A549 (cell line): ENCODE data around the gene RBM10. TPM values are rescaled to one million over a fixed set of nuclear protein-coding genes. Genes with fewer than 3 reads are reported as not detected.

ENCODE experiments used
- ATAC-seq, 2 experiments: fragments of 200-7000 bp in 1 of 2; fragments of >200 bp in 1 of 2; cut with Nextera tagmentation in 1 of 2; cut with Tn5 transposase in 1 of 2; 3 replicates each; pipeline versions ENCODE4 v1.8.0 to v1.9.1; 2018 to 2020; ENCODE audit warnings: mild to moderate bottlenecking in 1 of 2, moderate library complexity in 1 of 2
- CTCF ChIA-PET: fragments of 300-600 bp; sonication (Branson Sonifier 250); formaldehyde crosslinking; extraction: SDS; loops from one replicate; lab custom pipeline; 2021; ENCODE audit warnings: antibody characterized with exemption, inconsistent platforms; lab: Yijun Ruan, JAX
- POLR2A ChIA-PET: fragments of 350-600 bp; formaldehyde crosslinking; extraction: SDS; loops from one replicate; lab custom pipeline; 2021; ENCODE audit warnings: antibody characterized with exemption, inconsistent platforms; lab: Yijun Ruan, JAX
- DNase-seq, 2 experiments: peaks; one replicate each; pipeline versions ENCODE4 v3.0.0 to v3.0.0-alpha.2; 2011 to 2016; ENCODE audit warnings: low read depth in 1 of 2, low spot score in 1 of 2
- FAIRE-seq: peaks from 2 replicates; lab custom pipeline; 2011; peaks lifted over from hg19 to GRCh38; lab: Jason Lieb, UNC
- H3K27ac ChIP-seq, 2 experiments: fragments of >200 bp; sonication (Bioruptor Twin); formaldehyde crosslinking; 3 replicates each; pipeline ENCODE4 v1.5.1; 2016 to 2017
- H3K4me1 ChIP-seq: fragments of >200 bp; sonication (Bioruptor Twin); formaldehyde crosslinking; 3 replicates; pipeline ENCODE4 v1.6.1; 2016
- H3K4me2 ChIP-seq: fragments of >200 bp; sonication (Bioruptor Twin); formaldehyde crosslinking; 3 replicates; pipeline ENCODE4 v1.6.1; 2016
- H3K4me3 ChIP-seq: fragments of >200 bp; sonication (Bioruptor Twin); formaldehyde crosslinking; 3 replicates; pipeline ENCODE4 v1.5.1; 2016
- H3K9me3 ChIP-seq: fragments of >200 bp; sonication (Bioruptor Twin); formaldehyde crosslinking; 3 replicates; pipeline ENCODE4 v1.6.1; 2016
- CBX2 ChIP-seq: fragments of 200-600 bp; sonication (generic); IDR thresholded peaks from 2 replicates; pipeline ENCODE4 v1.6.1; 2016; ENCODE audit warnings: low read depth, mild to moderate bottlenecking, borderline replicate concordance
- CBX8 ChIP-seq: fragments of 200-600 bp; sonication (generic); IDR thresholded peaks from 2 replicates; pipeline ENCODE4 v1.6.1; 2016
- EHF ChIP-seq: fragments of 250-450 bp; sonication (Bioruptor Pico); IDR thresholded peaks from 2 replicates; pipeline ENCODE4 v1.5.0; 2020; ENCODE audit warnings: mild to moderate bottlenecking
- EP300 ChIP-seq, 2 experiments: fragments of >200 bp; sonication (Bioruptor Twin); formaldehyde crosslinking; IDR thresholded peaks; 2 replicates in 1 of 2; 3 replicates in 1 of 2; pipeline ENCODE4 v1.6.1; 2016 to 2017
- FOSB ChIP-seq: fragments of 250-450 bp; sonication (Bioruptor Pico); IDR thresholded peaks from 2 replicates; pipeline ENCODE4 v1.5.0; 2020; ENCODE audit warnings: mild to moderate bottlenecking, moderate library complexity
- GATA3 ChIP-seq: IDR thresholded peaks from 2 replicates; pipeline ENCODE4 v1.6.1; 2012; ENCODE audit warnings: borderline replicate concordance
- HDAC2 ChIP-seq: fragments of 200-600 bp; sonication (generic); IDR thresholded peaks from 2 replicates; pipeline ENCODE4 v1.6.1; 2016
- HEYL ChIP-seq: fragments of 250-450 bp; sonication (Bioruptor Pico); IDR thresholded peaks from 2 replicates; pipeline ENCODE4 v1.8.0; 2021; ENCODE audit warnings: mild to moderate bottlenecking, moderate library complexity
- JUN ChIP-seq, 2 experiments: fragments of >200 bp; sonication (Bioruptor Twin); formaldehyde crosslinking; IDR thresholded peaks; 2 replicates in 1 of 2; 3 replicates in 1 of 2; pipeline ENCODE4 v1.6.1; 2016 to 2017
- KDM1A ChIP-seq: fragments of 200-600 bp; sonication (generic); IDR thresholded peaks from 2 replicates; pipeline ENCODE4 v1.6.1; 2016; ENCODE audit warnings: low read depth, mild to moderate bottlenecking
- MAZ ChIP-seq: fragments of 150-350 bp; IDR thresholded peaks from 2 replicates; pipeline ENCODE4 v1.6.1; 2014; ENCODE audit warnings: antibody characterized with exemption, low read depth, low read length, borderline replicate concordance
- POLR2A ChIP-seq: IDR thresholded peaks from 2 replicates; pipeline ENCODE4 v1.6.1; 2012; ENCODE audit warnings: mild to moderate bottlenecking, low read length
- POLR2AphosphoS2 ChIP-seq: conservative IDR thresholded peaks from 2 replicates; pipeline ENCODE4 v1.6.1; 2012; ENCODE audit warnings: low read length, improper control_type of control experiment, inconsistent platforms
- RAD21 ChIP-seq, 2 experiments: fragments of >200 bp in 1 of 2; sonication (Bioruptor Twin) in 1 of 2; formaldehyde crosslinking in 1 of 2; IDR thresholded peaks in 1 of 2; conservative IDR thresholded peaks in 1 of 2; 2 replicates in 1 of 2; 3 replicates in 1 of 2; pipeline ENCODE4 v1.6.1; 2012 to 2018; ENCODE audit warnings: inconsistent platforms in 1 of 2
- RCOR1 ChIP-seq: fragments of 150-350 bp; IDR thresholded peaks from 2 replicates; pipeline ENCODE4 v1.6.1; 2014; ENCODE audit warnings: antibody characterized with exemption, low read length, low read depth
- RFX5 ChIP-seq: fragments of 450-650 bp; IDR thresholded peaks from 2 replicates; pipeline ENCODE4 v1.7.1; 2014; ENCODE audit warnings: antibody characterized with exemption, mild to moderate bottlenecking, moderate library complexity
- RNF2 ChIP-seq: fragments of 200-600 bp; sonication (generic); IDR thresholded peaks from 2 replicates; pipeline ENCODE4 v1.6.1; 2016; ENCODE audit warnings: low read depth, mild to moderate bottlenecking, antibody characterized with exemption, moderate library complexity, borderline replicate concordance
- TFCP2L1 ChIP-seq: fragments of 250-450 bp; sonication (Bioruptor Pico); IDR thresholded peaks from 2 replicates; pipeline ENCODE4 v1.5.0; 2021; ENCODE audit warnings: mild to moderate bottlenecking
- TP53 ChIP-seq: fragments of 250-450 bp; sonication (Bioruptor Pico); IDR thresholded peaks from 2 replicates; pipeline ENCODE4 v1.5.0; 2021; ENCODE audit warnings: mild to moderate bottlenecking, moderate library complexity
- USF2 ChIP-seq: fragments of 450-650 bp; IDR thresholded peaks from 2 replicates; pipeline ENCODE4 v1.6.1; 2014; ENCODE audit warnings: antibody characterized with exemption
- ZC3H11A ChIP-seq: fragments of 450-650 bp; IDR thresholded peaks from 2 replicates; pipeline ENCODE4 v1.6.1; 2014; ENCODE audit warnings: antibody characterized with exemption, mild to moderate bottlenecking
- ZNF302 ChIP-seq: fragments of 250-450 bp; sonication (Bioruptor Pico); IDR thresholded peaks from 2 replicates; pipeline ENCODE4 v1.9.0; 2021; ENCODE audit warnings: inconsistent platforms, mild to moderate bottlenecking, moderate library complexity
- WGBS: methylation state at CpG from one replicate; pipeline ENCODE4 v1.1.6; 2017; ENCODE audit errors: missing lambda C conversion rate; 5-methylcytosine and 5-hydroxymethylcytosine counted together
- polyA plus RNA-seq, 4 experiments: library from polyadenylated mRNA; depleted of rRNA in 3 of 4; stranded (reverse); fragments of >200 nt; fragmentation: RNase III in 1 of 4; extraction: RNeasy Plus Mini Kit Qiagen cat#74134 plus additional on column Dnase treatment in 1 of 4; gene quantifications; 2 replicates in 3 of 4; 3 replicates in 1 of 4; pipeline ENCODE4 v1.2.3, GENCODE V29; 2011 to 2017
- TF ChIP-seq, protein P1 (sequence below): IDR thresholded peaks from 2 replicates; pipeline ENCODE4 v1.6.1; 2012
- TF ChIP-seq, protein P2 (sequence below): fragments of 200-600 bp; sonication (generic); IDR thresholded peaks from 2 replicates; pipeline ENCODE4 v1.6.1; 2016; ENCODE audit warnings: antibody characterized with exemption, mild to moderate bottlenecking, moderate library complexity
- TF ChIP-seq, protein P3 (sequence below): fragments of >200 bp; sonication (Bioruptor Twin); formaldehyde crosslinking; IDR thresholded peaks from 2 replicates; pipeline ENCODE4 v1.6.1; 2016
- TF ChIP-seq, protein P4 (sequence below): fragments of >200 bp; sonication (Bioruptor Twin); formaldehyde crosslinking; IDR thresholded peaks from 3 replicates; pipeline ENCODE4 v1.5.1; 2016

The RBM10 gene
- polyA plus RNA-seq, 2 of the 4 experiments (the other 2 are of a cell fraction), result 21.1 to 29.8 TPM

DNA sequence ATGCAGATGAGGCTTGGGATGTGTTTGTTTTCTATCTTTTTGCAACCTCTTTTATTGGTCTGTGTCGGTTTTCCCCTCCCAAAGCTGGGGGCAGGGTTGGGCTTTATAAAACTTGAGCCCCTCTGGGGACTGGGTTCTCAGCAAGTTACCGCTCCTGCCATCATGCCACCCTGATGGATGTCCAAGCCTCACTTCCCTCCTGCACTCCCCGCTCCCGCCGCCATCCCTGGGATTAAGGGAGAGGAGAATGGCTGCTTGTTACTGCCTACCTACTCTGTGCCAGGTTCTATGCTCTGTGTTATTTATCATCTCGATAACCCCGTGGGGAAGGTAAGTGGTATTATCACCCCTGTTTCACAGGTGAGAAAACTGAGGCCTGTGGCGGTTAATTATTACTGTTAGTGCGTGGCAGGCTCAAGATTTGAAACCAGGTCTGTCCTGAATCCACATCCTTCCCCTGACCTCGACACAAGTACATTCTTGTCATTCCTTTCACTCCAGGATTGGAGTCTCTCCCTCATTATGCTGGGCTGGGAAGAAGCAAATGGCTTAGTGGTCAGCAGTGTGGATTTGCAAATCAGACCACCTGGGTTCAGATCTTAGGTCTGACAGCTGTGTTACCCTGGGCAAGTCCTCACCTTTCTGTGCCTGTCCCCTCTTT is 53.1 kb downstream of the RBM10 start:
- no peak for ATAC-seq
- WGBS, result 76% methylated on average over 10 of the region's 10 CpGs
- H3K9me3 ChIP-seq, result no peaks in the 10 kb centered on the region
- no peak for TF ChIP-seq JUN (IDR thresholded peaks at IDR 0.05)
- no peak for TF ChIP-seq MAZ
- TF ChIP-seq ZNF302 (CRISPR knock-in tag), result no peak
- no peak for TF ChIP-seq CBX2
- TF ChIP-seq CBX8, result no peak
- no peak for TF ChIP-seq POLR2A
- TF ChIP-seq RNF2, result no peak
- no peak for TF ChIP-seq POLR2AphosphoS2
- no peak for TF ChIP-seq GATA3
- TF ChIP-seq, protein P1, sequence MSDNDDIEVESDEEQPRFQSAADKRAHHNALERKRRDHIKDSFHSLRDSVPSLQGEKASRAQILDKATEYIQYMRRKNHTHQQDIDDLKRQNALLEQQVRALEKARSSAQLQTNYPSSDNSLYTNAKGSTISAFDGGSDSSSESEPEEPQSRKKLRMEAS, result no peak
- TF ChIP-seq RCOR1, result no peak
- TF ChIP-seq, protein P2, sequence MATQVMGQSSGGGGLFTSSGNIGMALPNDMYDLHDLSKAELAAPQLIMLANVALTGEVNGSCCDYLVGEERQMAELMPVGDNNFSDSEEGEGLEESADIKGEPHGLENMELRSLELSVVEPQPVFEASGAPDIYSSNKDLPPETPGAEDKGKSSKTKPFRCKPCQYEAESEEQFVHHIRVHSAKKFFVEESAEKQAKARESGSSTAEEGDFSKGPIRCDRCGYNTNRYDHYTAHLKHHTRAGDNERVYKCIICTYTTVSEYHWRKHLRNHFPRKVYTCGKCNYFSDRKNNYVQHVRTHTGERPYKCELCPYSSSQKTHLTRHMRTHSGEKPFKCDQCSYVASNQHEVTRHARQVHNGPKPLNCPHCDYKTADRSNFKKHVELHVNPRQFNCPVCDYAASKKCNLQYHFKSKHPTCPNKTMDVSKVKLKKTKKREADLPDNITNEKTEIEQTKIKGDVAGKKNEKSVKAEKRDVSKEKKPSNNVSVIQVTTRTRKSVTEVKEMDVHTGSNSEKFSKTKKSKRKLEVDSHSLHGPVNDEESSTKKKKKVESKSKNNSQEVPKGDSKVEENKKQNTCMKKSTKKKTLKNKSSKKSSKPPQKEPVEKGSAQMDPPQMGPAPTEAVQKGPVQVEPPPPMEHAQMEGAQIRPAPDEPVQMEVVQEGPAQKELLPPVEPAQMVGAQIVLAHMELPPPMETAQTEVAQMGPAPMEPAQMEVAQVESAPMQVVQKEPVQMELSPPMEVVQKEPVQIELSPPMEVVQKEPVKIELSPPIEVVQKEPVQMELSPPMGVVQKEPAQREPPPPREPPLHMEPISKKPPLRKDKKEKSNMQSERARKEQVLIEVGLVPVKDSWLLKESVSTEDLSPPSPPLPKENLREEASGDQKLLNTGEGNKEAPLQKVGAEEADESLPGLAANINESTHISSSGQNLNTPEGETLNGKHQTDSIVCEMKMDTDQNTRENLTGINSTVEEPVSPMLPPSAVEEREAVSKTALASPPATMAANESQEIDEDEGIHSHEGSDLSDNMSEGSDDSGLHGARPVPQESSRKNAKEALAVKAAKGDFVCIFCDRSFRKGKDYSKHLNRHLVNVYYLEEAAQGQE, result no peak
- no peak for TF ChIP-seq RFX5
- TF ChIP-seq TFCP2L1 (CRISPR knock-in tag), result no peak
- TF ChIP-seq, all 56 proteins: peak for 0
- no peak for FAIRE-seq
- peaks cover 66% of the 10 kb centered on the region for H3K4me1 ChIP-seq
- ChIA-PET POLR2A (no interaction called here), CTCF (interaction anchor here (0.9 to 7.7 kb wide), 2 partner anchors 187 to 325 kb away, joined by 3 to 52 read pairs; no protein-coding TSS in a partner anchor)
- DNase-seq, result no peak
- peak overlapping the region; percentile 25; the same call in 2 of the 3 replicates for H3K4me2 ChIP-seq
- H3K27ac ChIP-seq, result 0 out of 6 replicates have a peak overlapping the region, but pooled peaks of 1 of the 2 experiments have one; percentile 2
- no peak overlapping the region for H3K4me3 ChIP-seq

GRCh38 chrX:47198687-47199080 is 53.7 kb downstream of the RBM10 start:
- 92% methylated on average over 15 of the region's 15 CpGs for WGBS
- ATAC-seq (no peak), FAIRE-seq (no peak), DNase-seq (no peak)
- H3K4me3 ChIP-seq, result no peak overlapping the region
- no peak overlapping the region for H3K4me2 ChIP-seq
- H3K9me3 ChIP-seq, result no peaks in the 10 kb centered on the region
- ChIA-PET CTCF (interaction anchor here (0.9 to 7.7 kb wide), 3 partner anchors 114 to 324 kb away, joined by 3 to 52 read pairs (median 10); no protein-coding TSS in a partner anchor), POLR2A (no interaction called here)
- 0 out of 6 replicates have a peak overlapping the region, but pooled peaks of 1 of the 2 experiments have one; percentile 12 for H3K27ac ChIP-seq
- TF ChIP-seq, protein P3, sequence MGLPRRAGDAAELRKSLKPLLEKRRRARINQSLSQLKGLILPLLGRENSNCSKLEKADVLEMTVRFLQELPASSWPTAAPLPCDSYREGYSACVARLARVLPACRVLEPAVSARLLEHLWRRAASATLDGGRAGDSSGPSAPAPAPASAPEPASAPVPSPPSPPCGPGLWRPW, result no peak
- TF ChIP-seq TP53 (CRISPR knock-in tag), result no peak
- TF ChIP-seq MAZ, result no peak
- TF ChIP-seq EHF, result no peak
- TF ChIP-seq FOSB, result no peak
- TF ChIP-seq RAD21 (conservative IDR thresholded peaks at IDR 0.05 in 1 of 2, IDR thresholded peaks at IDR 0.05 in 1 of 2), result no peak
- no peak for TF ChIP-seq HDAC2
- no peak for TF ChIP-seq EP300 (IDR thresholded peaks at IDR 0.05)
- no peak for TF ChIP-seq HEYL (CRISPR knock-in tag)
- TF ChIP-seq USF2, result no peak
- no peak for TF ChIP-seq ZC3H11A
- no peak for TF ChIP-seq ZNF302 (CRISPR knock-in tag)
- no peak for TF ChIP-seq JUN (IDR thresholded peaks at IDR 0.05)
- TF ChIP-seq KDM1A, result no peak
- TF ChIP-seq, protein P4, sequence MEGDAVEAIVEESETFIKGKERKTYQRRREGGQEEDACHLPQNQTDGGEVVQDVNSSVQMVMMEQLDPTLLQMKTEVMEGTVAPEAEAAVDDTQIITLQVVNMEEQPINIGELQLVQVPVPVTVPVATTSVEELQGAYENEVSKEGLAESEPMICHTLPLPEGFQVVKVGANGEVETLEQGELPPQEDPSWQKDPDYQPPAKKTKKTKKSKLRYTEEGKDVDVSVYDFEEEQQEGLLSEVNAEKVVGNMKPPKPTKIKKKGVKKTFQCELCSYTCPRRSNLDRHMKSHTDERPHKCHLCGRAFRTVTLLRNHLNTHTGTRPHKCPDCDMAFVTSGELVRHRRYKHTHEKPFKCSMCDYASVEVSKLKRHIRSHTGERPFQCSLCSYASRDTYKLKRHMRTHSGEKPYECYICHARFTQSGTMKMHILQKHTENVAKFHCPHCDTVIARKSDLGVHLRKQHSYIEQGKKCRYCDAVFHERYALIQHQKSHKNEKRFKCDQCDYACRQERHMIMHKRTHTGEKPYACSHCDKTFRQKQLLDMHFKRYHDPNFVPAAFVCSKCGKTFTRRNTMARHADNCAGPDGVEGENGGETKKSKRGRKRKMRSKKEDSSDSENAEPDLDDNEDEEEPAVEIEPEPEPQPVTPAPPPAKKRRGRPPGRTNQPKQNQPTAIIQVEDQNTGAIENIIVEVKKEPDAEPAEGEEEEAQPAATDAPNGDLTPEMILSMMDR, result no peak
- peaks cover 64% of the 10 kb centered on the region for H3K4me1 ChIP-seq
